GM19395 (cell line): ENCODE measurements around the gene OR4X2.
"Not testable (repeated sequence)": the region's sequence is repeated elsewhere in the genome, so short reads cannot be mapped to it uniquely, and the experiment has no call there.

Experiments
- ATAC-seq: cut with Tn5 transposase; IDR thresholded peaks from one replicate; pipeline ENCODE4 v1.9.1; 2021; ENCODE audit warnings: mild to moderate bottlenecking, moderate library complexity; ENCODE audit not compliant: unreplicated experiment

OR4X2 gene, protein sequence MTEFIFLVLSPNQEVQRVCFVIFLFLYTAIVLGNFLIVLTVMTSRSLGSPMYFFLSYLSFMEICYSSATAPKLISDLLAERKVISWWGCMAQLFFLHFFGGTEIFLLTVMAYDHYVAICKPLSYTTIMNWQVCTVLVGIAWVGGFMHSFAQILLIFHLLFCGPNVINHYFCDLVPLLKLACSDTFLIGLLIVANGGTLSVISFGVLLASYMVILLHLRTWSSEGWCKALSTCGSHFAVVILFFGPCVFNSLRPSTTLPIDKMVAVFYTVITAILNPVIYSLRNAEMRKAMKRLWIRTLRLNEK

DNA sequence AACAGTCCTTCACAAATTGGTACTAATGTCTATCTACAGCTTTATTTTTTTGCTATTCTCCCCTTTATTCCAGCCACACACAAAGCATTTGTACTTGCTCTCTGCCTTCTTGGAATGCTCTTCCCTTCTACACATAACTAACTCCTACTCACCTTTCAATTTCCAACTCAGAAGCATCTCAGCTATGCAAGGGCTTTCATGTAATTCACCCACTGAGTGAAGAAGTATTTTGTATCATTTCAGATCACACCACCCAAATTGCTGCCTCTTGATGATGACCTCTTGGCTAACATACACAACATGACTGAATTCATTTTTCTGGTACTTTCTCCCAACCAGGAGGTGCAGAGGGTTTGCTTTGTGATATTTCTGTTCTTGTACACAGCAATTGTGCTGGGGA lies at the start of gene OR4X2:
TSS of gene OR4X2 (plus strand) at position 301 of the 400 bp plus-strand sequence. CDS start at position 301, 0 bp downstream.
- ATAC-seq: no peak

DNA sequence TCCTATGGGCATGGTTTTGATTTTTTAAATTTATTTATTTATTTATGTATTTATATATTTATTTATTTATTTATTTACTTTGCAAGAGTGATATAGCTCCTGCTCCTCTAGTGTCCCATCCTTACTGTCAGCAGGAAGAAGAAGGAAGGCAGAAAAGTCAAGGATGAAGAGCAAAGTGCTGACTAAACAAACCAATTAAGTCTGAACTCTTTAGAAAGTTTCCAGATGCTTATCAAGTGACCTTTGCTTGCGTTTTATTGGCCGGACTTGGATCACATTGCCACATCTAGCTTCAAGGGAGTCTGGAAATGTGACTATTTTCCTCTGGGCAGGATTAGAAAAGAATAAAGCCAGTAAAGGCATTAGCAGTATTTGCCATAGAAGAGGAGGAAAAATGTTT lies 37.0 kb upstream of the OR4X2 start:
- no peak for ATAC-seq

DNA sequence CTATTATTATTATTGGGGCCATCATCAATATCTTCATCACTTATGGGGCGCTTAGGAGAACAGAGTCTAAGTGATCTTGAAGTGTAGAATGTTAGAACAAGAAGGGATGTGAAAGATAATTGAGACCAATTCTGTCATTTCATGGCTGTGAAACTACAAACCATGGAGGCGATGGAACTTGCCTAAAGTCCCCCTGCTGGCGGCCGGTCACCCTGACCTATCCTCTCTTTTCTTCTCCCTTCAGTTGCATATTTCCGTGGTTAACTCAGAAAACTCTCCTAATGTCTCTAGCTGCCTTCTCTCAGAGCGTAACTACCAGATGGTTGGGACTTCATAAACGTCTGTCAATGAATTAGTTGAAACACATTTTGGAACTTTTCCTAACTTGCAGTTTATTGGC lies 34.9 kb upstream of the OR4X2 start:
- no peak for ATAC-seq

DNA sequence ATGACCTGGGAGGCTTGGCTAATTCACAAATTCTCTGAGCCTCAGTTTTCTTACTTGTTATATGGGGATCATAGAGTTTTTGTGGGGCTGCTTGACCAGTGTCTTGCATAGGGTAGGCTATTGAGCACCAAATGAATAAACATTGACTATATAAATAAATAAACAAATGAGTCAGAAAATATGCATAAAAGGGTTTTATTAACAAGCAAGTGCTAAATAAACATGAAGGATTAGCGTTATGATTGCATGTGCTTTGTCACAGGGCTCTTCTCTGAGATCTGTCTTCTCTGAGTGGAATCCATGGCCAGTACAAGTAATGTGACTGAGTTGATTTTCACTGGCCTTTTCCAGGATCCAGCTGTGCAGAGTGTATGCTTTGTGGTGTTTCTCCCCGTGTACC lies 28.4 kb upstream of the OR4X2 start, which contains the start of gene OR4B1:
TSS of gene OR4B1 (plus strand) at position 301 of the 400 bp plus-strand sequence. CDS start at position 301, 0 bp downstream.
- no peak for ATAC-seq

DNA sequence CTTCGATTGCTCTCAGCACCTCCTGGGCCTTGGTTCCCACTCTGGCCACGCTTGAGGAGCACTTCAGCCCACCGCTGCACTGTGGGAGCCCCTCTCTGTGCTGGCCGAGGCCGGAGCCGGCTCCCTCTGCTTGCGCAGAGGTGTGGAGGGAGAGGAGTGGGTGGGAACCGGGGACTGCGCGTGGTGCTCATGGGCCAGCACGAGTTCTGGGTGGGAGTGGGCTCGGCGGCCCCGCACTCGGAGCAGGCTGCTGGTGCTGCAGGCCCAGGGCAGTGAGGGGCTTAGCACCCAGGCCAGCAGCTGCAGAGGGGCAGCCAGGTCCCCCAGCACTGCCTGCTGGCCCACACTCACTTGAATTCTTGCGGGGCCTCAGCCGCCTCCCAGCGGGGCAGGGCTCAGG lies 16.1 kb upstream of the OR4X2 start:
- ATAC-seq: no peak

DNA sequence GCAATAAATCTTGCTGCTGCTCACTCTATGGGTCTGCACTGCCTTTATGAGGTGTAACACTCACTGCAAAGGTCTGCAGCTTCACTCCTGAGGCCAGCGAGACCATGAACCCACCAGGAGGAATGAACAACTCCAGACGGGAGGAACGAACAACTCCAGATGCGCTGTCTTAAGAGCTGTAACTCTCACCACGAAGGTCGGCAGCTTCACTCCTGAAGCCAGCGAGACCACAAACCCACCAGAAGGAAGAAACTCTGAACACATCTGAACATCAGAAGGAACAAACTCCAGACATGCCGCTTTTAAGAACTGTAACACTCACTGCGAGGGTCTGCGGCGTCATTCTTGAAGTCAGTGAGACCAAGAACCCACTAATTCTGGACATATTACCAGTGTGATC lies 14.8 kb upstream of the OR4X2 start:
- ATAC-seq: not testable (repeated sequence)

DNA sequence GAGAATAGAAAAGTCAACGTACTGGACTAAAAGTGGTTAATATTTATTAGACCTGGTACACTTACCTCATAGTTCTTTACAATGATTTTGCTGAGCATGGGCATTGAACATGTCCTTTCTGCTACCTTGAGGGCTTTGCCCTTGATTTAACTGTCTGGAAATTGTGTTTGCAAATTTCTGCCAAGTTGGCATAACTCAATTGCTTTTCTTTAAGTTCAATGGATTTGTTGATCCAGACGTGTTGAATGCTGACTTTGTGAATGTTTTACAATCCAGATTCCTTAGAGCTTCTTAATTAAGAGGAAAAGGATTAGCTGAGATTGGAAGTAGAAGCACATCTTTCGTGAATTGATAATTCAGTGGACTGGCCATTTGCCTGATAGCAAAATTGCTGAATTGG lies 7.2 kb upstream of the OR4X2 start:
- no peak for ATAC-seq

DNA sequence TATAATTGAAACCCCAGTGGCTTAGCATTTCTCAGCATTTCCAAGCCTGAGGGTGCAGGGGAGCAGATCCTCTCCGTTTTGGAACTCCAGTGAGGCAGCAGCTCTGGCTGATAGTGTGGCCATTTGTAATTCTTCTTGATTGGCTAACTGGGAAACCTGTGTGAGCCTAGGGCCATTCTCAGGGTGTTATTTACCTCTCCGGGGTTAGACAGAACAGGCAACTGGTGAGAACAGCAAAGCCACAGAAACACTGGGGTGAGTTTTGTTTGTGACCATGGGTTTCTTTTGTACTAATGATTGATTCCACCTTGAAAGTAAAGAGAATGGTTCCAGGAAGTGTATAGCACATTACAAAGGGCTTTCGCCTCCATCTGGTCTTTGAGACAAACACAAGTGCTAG lies 2.4 kb upstream of the OR4X2 start:
- ATAC-seq: no peak

DNA sequence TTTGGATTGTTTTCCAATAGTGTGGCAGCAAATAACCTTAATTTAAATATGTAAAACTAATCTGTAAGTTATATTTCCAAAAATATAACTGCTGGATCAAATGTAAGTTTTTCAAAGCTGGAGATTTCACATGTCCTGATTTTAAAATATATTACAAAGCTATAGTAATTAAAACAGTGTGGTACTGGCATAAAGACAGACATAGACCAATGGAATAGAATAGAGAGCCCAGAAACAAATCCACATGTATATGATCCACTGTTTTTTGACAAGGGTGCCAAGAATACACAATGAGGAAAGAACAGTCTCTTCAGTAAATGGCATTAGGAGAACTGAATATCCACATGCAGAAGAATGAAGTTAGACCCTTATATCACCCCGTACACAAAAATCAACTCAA lies 4.0 kb downstream of the OR4X2 start:
- ATAC-seq: no peak

DNA sequence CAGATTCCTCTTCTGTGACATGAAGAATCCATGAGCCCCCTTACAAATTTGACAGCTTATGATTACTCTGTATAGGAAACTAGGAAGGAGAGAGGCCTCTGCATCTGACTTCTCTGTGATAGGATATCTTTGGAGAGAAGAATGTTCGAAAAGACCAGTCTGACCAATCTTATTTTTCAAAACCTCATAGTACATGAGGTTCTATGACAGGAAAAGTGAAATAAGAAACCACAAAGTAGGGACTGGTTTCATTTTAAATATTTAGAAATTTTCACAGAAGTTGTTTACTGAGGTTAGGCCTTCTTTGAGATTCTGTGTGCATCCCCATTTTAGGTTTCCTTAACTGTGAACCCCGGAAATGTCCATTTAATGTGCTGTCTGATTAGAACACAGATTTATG lies 16.7 kb downstream of the OR4X2 start:
- ATAC-seq: no peak

DNA sequence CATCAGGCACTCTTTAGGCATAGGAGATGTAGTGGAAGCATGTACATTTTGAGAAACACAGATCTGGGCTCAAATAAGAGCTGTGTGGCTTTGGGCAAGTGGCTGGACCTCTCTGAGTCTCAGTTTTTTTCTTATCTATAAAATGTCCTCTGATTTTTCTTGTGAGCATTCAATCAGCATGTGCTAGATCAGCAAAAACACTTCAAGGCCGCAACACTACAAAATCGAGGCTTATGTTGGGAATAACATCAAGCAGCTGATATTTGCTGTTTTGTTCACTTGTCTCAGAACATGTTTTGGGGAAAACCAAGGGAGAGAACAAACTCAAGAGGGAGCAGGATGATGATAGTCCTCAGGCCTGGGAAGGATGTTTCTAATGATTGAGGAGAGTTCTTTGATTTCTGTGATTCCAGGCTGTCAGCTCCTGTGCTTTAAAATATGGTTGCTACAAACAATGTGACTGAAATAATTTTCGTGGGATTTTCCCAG lies 18.6 kb downstream of the OR4X2 start, which contains the start of gene OR4X1:
TSS of gene OR4X1 (plus strand) at position 439 of the 489 bp plus-strand sequence. CDS start at position 439, 0 bp downstream.
- ATAC-seq: no peak

DNA sequence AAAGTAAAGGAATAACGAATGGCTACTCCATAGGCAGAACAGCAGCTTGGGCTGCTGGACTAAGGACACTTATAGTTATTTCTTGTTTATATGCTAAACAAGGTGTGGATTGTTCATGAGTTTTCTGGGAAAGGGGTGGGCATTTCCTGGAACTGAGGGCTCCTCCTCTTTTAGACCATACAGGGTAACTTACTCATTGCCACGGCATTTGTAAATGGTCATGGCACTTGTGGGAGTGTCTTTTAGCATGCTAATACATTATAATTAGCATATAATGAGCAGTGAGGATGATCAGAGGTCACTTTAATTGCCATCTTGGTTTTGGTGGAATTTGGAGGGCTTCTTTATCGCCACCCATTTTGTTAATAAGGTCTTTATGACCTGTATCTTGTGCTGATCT lies 25.7 kb downstream of the OR4X2 start:
- ATAC-seq: no peak

DNA sequence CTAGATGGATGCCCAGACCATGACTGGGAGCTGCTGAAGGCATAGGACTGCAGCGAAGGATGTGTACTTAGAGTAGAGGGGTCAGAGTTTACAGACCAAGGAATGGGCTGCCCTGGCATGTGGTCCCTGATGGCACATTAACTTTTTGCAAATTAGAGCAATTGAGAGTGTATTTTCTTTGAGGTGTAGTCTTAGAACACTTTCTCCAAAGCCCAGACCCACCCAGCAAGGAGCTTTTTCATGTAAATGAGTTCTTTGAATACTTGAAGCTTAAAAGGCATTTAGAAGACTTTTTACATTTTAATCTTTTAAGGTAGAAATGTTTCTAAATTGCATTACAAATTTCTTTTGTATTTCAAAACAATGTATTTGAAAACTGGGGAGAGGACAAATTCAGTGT lies 27.7 kb downstream of the OR4X2 start:
- no peak for ATAC-seq
